GM18861 (cell line): ENCODE results near the gene SIRT5.

Experiments
- ATAC-seq: cut with Tn5 transposase; IDR thresholded peaks from one replicate; pipeline ENCODE4 v1.9.1; 2021; ENCODE audit not compliant: unreplicated experiment

The SIRT5 gene

DNA sequence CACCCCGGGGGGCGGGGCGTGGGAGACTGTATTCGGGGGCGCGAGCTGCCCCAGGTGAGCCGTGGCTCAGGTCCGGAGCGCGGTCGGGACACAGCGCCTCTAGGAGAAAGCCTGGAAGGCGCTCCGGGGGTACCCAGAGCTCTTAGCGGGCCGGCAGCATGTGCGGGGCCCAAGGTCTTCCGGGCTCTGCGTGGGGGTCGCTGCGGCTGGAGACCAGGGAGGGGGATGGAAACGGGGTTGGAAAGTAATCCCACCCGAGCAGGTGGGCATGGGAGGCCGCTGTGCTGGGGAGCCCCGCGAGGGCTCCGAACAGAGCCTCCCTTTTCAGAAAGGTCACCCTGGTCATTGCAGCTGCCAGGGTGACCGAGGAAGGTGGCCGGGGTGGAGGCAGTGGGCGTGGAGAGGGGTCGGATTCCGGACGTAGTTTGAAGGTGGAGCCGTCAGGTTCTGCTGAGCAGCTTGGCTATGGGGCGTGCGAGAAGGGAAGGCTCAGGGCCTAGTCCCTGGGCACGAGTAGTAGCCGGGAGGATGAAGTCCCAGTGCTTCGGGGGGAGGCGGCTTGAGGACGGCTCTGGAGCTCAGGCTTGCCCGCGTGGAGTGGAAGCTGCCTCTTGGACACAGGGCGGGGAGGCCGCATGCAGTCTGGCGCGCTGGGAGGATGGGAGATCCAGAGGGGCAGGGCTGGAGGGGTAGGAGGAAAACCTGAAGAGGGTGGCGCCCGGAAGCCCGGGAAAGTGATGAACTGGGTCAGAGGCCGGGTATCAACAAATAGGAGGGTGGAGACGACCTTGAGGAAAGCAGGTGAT, at the start of gene SIRT5:
Gene SIRT5 (plus strand): TSS at position 31 of the 806 bp plus-strand sequence. CDS start 9,510 bp downstream, outside the sequence.
- ATAC-seq = peak; percentile 46

DNA sequence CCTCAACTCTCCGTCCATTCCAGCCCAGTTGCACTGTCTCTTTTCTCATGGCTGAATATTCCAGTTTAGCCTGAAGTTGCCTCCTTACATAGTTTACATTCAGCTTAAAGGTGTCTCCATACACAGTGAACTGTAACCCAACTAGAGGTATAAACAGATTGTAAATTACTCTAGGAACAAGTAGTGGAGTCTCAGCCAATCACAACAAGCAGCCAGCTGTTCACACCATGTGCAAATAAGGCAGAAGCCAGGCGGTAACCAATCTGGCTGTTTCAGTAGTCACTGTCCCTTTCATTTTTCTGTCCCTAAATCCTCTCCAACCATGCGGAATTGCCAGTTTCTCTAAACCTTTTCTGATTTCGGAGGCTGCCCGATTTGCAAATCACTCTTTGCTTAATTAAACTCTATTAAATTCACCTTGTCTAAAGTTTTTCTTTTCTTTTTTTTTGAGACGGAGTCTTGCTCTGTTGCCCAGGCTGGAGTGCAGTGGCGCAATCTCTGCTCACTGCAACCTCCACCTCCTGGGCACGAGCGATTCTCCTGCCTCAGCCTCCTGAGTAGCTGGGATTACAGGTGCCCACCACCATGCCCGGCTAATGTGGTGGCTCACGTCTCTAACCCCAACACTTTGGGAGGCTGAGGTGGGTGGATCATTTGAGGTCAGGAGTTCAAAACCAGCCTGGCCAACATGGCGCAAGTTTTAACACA, 49.4 kb upstream of the SIRT5 start:
- ATAC-seq = no peak

DNA sequence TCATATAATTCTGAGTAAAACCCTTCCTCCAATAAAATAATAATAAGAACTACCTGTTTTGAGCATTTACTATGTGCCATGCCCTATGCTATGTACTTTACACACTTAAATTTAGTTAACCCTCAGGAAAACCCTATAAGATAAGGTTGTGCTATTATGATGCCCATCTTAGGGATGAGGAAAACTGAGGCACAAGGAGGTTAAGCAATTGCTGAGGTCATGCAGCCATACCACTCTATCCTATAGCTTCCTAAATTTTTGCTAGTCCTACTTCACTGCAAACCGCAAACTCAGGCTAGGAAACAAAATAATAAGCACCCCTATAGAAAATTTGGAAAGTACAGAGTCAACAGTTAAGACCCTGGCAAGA, 48.1 kb upstream of the SIRT5 start:
- ATAC-seq = no peak

DNA sequence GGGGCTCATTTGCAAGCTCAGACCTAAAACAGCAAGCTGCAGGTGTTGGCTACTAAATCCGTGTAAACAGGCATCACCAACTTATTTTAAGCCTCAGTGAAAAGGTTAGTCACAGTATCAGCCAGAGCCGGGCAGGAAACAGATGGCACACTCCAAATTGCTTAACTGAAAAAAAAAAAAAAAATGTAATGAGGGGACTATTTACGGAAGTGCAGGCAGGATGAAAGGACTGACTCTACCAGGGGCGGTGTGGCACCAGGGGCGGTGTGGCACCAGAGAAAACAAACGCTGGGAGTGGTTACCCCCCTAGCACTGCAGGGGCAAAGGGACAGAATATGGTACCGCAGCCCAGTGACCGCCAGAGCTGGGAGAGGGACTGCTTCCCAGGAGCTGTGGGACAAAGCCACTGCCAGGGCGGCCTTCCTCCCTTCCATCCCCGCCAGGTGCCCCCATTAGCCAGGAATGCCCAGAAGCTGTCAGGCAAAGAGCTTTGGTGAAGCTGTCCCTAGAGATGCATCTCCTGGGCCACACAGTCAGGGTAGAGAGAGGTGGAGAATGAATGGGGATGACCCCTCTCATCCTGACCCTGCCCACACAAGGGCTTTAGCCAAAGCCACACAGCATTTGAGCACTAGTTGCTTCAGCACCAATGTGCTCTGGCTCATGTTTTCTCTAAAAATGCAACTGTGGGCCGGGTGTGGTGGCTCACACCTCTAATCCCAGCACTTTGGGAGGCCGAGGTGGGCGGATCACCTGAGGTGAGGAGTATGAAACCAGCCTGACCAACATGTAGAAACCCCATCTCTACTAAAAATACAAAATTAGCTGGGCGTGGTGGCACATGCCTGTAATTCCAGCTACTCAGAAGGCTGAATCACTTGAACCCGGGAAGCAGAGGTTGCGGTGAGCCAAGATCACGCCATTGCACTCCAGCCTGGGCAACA, 47.4 kb upstream of the SIRT5 start:
- peak; percentile 76 for ATAC-seq

DNA sequence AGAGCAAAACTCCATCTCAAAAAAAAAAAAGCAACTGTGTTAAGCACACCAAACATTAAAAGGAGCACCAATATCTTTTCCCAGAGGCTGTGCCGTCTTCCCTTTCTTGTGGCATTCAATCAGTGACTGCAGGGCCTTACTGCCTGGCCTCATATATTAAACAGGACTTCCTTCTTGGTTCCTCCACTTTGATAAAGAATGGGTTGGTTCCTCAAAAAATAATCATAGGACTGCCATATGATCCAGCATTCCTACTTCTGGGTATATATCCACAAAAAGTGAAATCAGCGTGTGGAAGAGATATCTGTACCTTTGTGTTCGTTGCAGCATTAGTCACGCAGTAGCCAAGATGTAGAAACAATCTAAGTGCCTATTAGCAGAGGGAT, 46.7 kb upstream of the SIRT5 start:
- ATAC-seq = no peak

DNA sequence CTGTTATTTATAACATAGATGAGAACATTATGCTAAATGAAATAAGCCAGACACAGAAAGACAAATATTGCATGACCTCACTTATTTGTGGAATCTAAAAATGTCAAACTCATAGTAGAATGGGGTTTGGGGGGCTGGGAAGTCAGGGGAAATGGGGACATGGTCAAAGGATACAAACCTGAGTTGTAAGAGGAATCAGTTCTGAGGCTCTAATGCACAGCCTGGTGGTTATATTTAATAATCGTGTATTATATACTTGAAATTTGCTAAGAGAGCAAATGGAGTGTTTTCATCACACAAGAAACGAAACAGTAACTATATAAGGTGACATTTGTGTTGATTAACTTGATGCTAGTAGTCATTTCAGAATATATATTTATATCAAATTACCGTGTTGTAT, 46.2 kb upstream of the SIRT5 start:
- ATAC-seq = no peak

DNA sequence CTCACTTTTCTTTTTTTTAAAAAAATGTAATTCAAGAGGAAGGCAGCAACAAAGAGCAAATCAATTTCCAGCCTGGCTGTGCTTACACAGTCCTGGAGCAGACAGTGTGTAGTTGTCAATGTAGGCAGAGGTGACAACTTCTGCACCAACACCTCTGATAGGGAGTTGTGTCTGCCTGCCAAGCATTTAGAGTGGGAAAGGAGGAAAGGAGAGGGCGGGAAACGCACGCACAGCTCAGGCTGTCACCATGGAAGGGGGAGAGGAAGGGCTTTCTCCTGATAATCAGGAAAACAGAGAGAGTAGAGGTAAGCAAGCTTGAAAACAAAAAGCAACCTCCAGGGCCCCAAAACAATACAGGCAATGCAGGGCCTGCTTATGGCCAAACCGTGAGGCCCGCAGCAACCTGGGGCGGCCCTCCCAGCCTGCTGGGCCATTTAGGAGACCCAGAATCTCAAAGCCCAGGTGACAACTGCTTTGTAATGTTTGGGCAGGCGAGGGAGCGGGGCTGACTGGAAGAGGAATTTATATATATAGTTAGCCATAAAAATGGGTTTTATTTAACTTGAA, 45.5 kb upstream of the SIRT5 start:
- no peak for ATAC-seq

DNA sequence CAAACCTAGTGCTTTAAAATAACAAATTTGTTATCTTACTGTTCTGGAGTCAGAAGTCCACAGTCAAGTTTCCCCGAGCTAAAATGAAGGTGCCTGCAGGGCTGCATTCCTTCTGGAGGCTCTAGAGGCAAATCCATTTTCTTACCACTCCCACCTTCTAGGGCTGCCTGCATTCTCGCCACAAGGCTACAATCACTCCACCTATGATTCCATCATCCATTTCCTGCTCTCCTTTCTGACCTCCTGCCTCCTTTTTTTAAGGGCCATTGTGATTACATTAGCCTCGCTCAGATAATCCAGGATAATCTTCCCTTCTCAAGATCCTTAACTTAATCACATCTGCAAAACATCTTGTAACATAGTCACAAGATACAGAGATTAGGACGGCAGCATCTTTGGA, 42.4 kb upstream of the SIRT5 start:
- no peak for ATAC-seq

DNA sequence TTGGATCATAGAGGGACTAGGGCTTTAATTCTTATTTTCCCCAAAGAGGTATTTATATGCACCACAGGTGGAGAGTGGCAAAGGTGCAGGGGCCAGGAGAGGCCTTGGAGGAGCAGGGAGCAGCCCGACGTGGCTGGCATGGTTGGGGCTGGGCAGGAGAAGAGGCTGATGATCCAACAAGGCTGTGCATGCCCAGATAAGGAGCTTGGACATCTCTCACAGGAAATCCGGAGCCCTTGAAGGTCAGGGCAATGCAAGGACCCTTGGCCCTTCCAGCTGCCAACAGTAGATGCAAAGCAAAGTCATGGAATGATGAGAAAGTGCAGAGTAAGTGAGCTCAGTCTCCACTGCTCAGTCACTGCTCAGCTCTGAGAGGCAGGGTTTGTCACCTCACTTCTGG, 39.9 kb upstream of the SIRT5 start:
- ATAC-seq = no peak

DNA sequence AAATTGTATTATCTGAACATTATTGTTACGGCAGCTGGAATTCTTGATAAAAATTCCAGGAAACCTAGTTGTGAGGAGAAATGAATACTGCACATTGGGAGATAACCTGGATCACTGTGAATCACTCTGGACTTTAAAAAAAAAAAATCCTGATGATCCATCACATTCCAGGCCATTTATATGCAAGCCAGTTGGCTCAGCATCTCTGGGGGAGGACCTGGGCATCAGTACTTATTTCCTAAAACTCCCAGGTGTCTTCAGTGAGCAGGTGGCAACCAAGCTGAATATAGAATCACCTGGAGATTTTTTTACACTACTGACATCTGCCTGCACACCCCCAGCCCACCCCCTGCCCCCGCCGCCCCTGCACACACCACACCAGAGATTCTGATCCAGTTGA, 39.1 kb upstream of the SIRT5 start:
- ATAC-seq = no peak

DNA sequence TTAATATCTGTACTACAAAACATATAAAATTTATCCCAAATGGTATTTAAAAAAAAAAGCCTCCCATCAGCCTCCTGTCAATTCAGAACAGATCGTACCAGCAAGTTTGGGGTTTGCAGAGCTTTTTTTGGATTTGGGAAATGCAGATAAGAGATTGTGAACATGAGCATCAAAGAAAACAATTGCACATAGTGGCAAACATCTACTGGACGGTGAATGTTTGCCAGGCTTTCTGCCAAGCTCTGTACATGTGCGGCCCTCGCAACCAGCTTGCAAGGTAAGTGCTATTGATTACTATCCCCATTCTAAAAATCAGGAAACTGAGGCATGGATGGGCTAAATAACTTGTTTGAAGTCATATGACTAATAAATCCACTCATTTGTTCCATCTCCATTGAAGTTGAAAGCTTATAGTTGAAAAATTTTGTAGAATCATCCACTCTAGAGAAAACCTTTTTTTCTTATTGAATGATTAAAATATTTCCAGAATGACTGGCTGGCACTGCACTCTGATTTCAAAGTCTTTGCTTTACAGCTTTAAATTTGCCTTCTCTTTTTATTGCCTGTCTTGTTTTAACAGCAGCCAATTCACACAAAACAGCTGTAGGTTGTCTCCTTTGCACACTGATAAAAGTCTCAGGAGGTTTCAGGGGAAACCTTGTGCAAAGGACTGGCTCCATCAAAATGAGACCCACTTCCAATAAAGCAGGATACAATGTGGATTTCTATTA, 37.4 kb upstream of the SIRT5 start:
- no peak for ATAC-seq

DNA sequence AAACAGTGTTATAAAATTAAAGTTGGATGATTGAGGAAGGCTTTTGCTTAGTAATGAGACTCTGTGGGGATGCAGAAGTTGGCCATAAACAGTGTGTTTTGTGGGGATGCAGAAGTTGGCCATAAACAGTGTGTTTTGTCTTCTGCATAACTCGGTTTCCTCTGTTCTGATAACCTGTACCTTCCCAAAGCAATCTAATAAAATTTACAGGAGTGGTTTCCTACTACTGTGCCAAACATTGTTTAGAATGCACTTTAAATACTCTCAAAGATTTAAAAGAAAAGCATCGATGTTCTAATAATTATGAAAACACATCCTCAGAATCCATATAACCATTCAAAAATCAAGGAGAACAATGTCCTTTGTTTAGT, 36.9 kb upstream of the SIRT5 start:
- no peak for ATAC-seq

DNA sequence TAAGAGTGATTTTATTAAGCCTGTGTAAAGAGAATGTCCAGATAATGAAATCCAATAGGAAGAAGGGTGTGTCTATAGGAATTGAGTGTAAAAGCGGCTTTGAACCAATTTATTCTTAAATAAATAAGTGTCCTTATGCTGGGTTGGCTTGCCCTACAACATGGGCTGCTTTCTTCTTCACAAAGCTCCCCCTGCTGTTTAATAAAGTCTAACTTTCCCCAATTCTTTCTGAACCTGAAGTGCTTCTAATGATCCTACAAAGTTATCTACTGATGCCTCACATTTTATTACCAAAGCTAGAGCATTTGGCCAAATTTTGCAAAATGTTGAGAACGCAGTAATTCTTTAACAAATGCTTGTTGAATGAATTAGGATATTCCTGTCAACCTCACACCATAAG, 36.3 kb upstream of the SIRT5 start:
- ATAC-seq = no peak

DNA sequence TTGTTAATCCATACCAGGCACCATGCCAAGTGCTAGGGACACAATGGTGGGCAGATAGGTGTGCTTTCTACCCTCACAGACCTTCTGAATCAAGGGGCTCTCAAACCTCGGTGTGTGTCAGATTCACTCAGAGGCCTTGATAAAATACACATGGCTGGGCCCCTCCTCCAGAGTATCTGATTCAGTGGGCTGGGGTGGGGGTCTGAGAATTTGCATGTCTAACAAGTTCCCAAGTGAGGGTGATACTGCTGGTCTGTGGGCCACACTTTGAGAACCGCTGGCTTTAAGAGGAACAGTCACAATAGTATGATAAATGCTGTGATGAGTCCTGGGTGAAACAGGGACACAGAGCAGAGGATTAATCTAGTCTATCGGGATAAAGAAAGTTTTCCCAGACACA, 35.8 kb upstream of the SIRT5 start:
- ATAC-seq = no peak

DNA sequence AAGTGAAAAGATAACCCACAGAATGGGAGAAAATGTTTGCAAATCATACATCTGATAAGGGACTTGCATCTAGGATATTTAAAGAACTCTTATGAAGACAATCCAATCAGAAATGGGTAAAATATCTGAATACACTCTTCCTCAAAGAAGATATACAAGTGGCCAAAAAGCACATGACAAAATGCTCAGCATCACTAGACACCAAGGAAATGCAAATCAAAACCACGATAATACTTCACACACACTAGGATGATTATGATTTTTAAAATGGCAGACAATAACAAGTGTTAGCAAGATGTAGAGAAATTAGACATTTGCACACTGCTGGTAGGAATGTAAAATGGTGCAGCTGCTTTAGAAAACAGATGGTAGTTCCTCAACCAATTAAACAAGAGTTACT, 34.8 kb upstream of the SIRT5 start:
- no peak for ATAC-seq

DNA sequence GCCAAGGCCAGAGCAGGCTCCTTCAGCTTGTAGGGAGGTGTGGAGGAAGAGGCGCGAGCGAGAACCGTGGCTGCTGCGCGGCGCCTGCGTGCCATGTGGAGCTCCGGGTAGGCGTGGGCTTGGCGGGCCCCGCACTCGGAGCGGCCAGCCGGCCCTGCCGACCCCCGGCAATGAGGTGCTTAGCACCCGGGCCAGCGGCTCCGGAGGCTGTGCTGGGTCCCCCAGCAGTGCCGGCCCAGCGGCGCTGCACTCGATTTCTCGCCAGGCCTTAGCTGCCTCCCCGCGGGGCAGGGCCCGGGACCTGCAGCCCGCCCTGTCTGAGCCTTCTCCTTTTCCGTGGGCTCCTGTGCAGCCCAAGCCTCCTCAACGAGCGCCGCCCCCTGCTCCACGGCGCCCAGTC, 32.9 kb upstream of the SIRT5 start:
- ATAC-seq = no peak

DNA sequence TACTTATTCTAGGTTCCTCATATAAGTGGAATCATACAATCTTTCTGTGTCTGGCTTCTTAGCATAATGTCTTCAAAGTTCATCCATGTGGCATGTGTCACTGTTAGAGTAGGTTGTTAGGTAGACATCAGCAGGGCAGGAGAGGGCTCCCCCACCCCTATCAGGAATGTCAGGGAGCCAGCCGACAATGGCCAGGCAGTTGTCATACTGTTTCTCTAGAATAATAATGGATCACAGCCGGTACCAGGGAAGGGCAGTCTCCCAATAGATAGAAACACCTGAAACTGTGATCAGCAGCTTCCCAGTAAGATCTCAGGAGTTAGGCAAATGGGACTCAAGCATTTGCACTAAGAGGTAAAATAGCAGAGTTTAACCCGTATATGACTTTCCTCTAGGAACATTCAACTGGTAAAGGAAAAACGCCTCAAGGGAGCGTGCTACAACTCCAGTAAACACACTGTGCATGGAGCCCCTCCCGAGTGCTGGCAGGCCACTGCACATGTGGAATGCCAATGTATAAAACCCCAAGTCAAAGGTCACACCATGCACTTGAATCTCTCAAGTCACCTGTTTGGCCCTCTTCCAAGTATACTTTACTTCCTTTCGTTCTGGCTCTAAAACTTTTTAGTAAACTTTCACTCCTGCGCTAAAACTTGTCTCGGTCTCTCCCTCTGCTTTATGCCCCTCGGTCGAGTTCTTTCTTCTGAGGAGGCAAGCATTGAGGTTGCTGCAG, 29.8 kb upstream of the SIRT5 start:
- no peak for ATAC-seq

DNA sequence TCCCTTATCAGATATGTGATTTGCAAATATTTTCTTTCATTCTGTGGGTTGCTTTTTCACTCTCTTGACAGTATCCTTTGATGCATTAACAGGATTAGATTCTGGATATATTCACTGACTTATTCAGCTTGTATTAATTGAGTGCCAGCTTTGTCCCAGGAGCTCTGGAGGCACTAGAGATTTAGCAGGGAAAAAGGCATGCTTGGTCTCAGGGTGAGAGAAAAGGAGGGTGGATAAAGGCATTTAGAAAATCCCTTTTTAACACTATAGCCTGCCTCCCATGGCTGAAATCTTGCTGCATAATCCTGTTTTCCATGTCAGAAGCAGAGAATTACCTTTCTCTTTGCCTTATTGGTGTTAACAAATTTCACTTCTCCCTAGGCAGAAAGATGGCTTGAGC, 28.5 kb upstream of the SIRT5 start:
- no peak for ATAC-seq

DNA sequence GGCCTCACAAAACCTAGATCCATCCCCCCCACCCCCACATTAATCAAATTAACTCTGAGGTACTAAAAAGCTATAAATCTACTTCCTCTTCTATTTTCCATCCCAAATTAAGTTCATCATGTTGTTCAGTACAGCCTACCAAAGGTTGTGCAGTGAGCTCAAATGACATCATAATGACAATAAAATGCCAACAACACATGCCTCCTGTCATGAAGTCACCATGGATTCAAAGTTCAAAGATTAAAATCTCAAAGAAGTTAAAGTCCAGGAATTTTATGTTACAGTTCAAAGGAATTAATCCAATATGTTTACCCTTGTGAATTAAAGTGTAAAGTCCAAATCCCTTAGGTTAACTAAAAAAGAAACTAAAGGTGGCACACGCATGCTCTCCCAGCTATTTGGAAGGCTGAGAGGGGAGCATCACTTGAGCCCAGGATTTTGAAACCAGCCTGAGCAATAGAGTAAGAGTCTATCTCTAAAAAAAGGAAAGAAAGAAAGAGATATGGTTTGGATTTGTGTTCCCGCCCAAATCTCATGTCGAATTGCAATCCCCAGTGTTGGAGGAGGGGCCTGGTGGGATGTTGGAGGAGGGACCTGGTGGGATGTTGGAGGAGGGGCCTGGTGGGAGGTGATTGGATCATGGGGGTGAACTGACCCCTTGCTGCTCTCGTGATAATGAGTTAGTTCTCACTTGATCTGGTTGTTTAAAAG, 25.7 kb upstream of the SIRT5 start:
- ATAC-seq = no peak
